HCEC 1CT (cell line): ENCODE results near the gene C1QTNF5.

Source experiments
- DNase-seq: peaks from one replicate; pipeline ENCODE4 v3.0.0-alpha.2; 2017

The C1QTNF5 gene

GRCh38 chr11:119336744-119337469 is 3.8 kb downstream of the C1QTNF5 start:
- no peak for DNase-seq

GRCh38 chr11:119335655-119336543 is 4.8 kb downstream of the C1QTNF5 start:
- no peak for DNase-seq

GRCh38 chr11:119335091-119335654 is 5.5 kb downstream of the C1QTNF5 start:
- DNase-seq, result no peak

GRCh38 chr11:119334174-119334930 is 6.3 kb downstream of the C1QTNF5 start, which contains the start of gene RNF26:
Gene RNF26, plus strand, starts transcription at chr11:119334527. Its CDS starts 596 bp downstream, at chr11:119335123.
- DNase-seq, result peak; percentile 99

GRCh38 chr11:119332111-119332765 is 8.4 kb downstream of the C1QTNF5 start:
- no peak for DNase-seq

GRCh38 chr11:119330237-119330636 is 10.4 kb downstream of the C1QTNF5 start:
- no peak for DNase-seq

GRCh38 chr11:119329320-119329719 is 11.4 kb downstream of the C1QTNF5 start:
- no peak for DNase-seq

- no peak for DNase-seq
Observed at GRCh38 chr11:119324189-119324588, 16.5 kb downstream of the C1QTNF5 start.

- DNase-seq, result peak; percentile 42
Observed at GRCh38 chr11:119323532-119324033, 17.1 kb downstream of the C1QTNF5 start.

- no peak for DNase-seq
Observed at GRCh38 chr11:119322921-119323531, 17.7 kb downstream of the C1QTNF5 start.

- DNase-seq, result no peak
Observed at GRCh38 chr11:119322360-119322739, 18.3 kb downstream of the C1QTNF5 start.

GRCh38 chr11:119320776-119321524 is 19.7 kb downstream of the C1QTNF5 start:
- peak; percentile 70 for DNase-seq

- no peak for DNase-seq
Observed at GRCh38 chr11:119320240-119320775, 20.4 kb downstream of the C1QTNF5 start.

- no peak for DNase-seq
Observed at GRCh38 chr11:119319700-119320239, 20.9 kb downstream of the C1QTNF5 start.

GRCh38 chr11:119319136-119319699 is 21.5 kb downstream of the C1QTNF5 start:
- no peak for DNase-seq

GRCh38 chr11:119318240-119319135 is 22.2 kb downstream of the C1QTNF5 start:
- no peak for DNase-seq

GRCh38 chr11:119317592-119318239 is 23.0 kb downstream of the C1QTNF5 start:
- DNase-seq, result no peak
